ENCODE results near the gene IPO11.
"Not testable (repeated sequence)": the region's sequence is repeated elsewhere in the genome, so short reads cannot be mapped to it uniquely, and the experiment has no call there.

IPO11 gene

DNA sequence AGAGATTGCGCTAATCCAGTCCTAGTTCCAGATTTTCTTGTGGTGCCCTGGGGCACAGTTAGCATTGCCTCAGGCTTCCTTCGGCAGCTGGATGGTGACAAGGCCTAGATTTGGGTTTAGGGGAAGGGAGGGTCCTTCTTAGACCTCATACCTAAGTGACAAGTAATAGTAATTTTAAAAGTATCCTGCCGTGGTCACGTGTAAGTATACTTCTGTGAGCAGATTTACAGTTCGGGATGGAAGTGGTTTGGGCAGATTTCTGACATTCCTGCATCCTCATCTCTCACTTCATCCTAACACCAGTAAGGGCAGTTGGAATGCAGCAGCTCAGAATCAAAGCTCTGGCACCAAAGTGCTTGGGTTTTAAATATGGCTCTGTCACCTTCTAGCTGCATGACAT is 237.6 kb downstream of the IPO11 start:
- DNase-seq: no peak

DNA sequence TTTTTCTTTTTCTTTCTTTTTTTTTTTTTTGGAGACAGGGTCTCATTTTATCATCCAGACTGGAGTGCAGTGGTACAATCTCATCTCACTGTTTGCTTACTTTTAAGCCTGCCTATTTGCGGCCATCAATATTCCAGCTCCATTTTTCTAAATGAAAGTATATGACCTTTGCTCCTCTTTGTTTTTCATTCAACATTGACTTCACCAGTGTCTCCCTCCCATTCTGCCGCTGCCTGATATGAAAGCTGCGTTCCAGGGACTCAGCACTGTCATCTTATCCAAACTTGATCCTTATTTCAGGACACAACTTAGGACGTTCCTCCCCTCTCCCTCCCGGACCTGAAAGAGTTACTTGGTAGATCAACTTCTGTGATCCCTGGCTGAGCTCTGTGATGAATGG is 239.7 kb downstream of the IPO11 start:
- DNase-seq: no peak

DNA sequence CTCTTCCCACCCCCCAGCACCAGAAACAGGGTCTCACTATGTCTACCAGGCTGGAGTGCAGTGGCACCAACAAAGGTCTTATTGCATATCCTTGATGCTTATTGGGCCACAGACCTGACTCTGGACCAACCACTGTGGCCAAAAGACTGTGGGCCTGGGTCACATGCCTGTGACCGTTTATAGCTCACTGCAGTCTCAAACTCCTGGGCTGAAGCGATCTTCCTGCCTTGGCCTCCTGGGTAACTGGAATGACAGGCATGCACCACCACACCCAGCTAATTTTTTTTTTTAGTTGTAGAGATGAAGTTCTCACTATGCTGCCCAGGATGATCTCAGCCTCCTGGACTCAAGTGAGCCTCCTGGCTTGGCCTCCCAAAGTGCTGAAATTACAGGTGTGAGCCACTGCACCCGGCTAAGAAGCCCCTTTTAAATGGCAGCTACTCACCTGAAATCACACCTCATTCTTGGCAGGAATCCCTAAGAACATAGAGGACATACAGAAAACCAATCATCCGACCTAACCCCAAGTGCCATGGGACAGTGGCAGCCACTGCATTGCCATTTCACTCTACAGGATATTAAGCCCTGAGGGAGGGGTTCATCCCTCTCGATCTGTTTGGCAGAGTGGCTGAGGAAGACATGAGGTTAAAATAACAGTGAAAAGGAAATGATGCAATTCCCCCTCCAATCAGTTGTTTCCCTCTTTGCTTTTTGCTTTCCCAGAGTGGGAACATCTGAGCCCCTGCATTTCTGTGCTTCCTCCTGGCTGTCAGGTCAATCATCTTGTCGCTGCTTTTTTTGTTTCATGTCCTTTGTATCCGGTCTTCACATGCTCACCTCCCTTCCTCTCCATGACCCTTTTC is 240.7 kb downstream of the IPO11 start:
- peak in 1 of 2 experiments; percentile 4 for DNase-seq

DNA sequence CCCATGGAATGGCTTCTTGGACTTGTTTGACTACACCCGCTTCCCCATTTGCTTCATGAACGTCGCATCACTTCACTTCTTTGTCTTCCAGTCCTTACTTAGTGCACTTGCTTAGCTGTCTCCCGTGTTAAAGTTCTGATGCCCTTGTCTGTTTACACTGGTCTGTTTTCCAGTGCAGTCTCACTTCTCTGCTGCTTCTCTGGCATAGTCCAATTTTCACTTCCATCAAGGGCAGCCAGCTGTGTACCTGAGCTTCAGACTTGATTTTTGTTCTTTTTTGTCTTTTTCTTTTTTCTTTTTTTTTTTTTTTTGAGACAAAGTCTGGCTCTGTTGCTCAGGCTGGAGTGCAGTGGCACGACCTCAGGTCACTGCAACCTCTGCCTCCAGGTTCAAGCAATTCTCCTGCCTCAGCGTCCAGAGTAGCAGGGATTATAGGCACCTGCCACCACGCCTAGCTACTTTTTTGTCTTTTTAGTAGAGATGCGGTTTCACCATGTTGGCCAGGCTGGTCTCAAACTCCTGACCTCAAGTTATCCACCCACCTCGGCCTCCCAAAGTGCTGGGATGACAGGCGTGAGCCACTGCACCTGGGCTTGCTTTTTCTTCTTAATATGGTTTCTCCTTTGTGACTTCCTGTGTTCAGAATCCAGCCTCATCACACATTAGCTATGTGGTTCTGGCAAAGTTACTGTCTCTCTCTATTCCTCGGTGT is 241.5 kb downstream of the IPO11 start:
- no peak for DNase-seq

DNA sequence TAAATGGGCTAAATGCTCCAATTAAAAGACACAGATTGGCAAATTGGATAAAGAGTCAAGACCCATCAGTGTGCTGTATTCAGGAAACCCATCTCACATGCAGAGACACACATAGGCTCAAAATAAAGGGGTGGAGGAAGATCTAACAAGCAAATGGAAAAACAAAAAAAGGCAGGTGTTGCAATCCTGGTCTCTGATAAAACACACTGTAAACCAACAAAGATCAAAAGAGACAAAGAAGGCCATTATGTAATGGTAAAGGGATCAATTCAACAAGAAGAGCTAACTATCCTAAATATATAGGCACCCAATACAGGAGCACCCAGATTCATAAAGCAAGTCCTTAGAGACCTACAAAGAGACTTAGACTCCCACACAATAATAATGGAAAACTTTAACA is 245.2 kb downstream of the IPO11 start:
- DNase-seq: not testable (repeated sequence)

DNA sequence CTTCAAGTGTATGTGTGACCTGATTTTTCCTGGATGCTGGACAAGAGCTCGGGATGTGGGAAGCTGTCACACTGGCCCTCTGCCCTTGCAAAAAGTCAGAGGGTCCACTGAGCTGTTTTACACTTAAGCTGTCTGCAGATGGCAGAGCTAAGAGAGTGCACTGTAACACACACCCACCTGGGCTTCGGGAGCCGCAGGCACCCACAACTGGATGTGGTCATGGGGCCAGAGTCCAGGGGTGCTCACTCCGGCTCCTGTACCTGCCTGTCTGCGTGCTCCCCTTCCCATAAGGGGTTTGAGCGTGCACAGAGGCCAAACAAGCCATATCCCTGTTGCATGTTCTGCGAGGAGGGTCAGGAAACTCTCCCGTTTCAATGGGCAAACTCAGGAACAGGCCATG is 248.6 kb downstream of the IPO11 start:
- no peak for DNase-seq

DNA sequence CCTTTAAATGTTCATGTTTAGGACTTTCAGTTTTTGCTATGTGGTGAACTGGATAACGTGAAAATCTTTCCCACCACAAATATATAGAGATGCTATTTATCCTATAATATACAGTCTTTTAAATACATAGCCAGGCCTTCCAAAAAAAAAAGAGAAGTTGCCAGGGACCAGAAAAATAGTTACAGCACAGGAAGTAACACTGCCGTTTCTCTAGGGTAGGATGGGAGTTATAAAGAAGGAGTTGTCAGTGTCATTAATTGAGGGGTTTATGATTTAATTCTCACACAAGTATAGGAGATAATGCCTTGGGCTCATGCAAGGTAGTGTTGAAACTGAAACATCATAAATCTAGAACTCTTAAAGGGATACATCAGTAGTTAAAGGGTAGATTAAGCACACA is 250.0 kb downstream of the IPO11 start:
- peak in 1 of 2 experiments; percentile 2 for DNase-seq

DNA sequence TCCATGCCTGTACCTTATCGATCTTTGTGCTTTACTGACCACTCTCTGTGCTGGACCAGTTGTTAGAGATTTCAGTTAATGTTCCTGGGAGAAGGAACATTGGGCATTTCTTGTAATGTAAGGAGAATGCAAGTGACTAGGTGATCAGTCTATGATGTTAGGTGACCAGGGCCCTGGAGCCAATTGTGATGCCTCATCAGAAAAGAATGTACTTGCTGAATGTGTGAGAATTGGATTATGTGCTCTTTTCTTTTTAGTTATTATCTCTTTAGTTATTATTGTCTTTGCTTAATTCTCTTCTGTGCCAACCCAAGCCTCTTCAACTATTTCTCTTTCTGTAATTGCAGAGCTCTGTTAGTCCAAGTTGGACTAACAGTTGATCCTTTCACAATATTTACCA is 258.9 kb downstream of the IPO11 start:
- no peak for DNase-seq

DNA sequence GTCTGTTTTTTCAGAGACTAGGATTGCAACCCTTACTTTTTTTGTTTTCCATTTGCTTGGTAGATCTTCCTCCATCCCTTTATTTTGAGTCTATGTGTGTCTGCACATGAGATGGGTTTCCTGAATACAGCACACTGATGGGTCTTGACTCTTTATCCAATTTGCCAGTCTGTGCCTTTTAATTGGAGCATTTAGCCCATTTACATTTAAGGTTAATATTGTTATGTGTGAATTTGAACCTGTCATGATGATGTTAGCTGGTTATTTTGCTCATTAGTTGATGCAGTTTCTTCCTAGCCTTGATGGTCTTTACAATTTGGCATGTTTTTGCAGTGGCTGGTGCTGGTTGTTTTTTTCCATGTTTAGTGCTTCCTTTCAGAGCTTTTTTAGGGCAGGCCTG is 264.0 kb downstream of the IPO11 start:
- not testable (repeated sequence) for DNase-seq

Data from AML-193 (cell line).